ENCODE results near the gene TMEM247.

The TMEM247 gene

DNA sequence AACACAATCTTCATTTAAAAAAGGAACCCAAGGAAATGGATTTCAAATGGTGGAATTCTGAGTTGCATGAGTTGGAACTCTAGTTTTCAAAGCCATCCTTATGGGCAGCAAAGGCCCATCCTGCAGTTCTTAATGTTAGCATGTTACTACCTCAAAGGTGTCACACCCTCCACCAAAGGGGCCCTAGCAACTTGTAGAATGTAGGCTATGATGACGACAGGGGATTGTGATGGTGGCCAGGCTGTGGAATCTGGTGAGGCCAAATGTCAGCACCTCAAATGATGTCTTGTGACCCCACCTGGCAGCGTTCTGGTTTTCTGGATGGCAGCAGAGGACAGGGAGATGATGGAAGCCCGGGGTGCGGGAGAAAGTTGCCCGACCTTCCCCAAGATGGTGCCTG lies at the start of gene TMEM247:
TMEM247 (plus strand) TSS at position 301 of the 400 bp plus-strand sequence.
- no peak for DNase-seq (ENCODE audit: low spot score)

GRCh38 chr2:46430413-46430812 lies 49.0 kb upstream of the TMEM247 start:
- no peak for DNase-seq (ENCODE audit: low spot score)

GRCh38 chr2:46430992-46431391 lies 48.4 kb upstream of the TMEM247 start:
- no peak for DNase-seq (ENCODE audit: low spot score)

DNA sequence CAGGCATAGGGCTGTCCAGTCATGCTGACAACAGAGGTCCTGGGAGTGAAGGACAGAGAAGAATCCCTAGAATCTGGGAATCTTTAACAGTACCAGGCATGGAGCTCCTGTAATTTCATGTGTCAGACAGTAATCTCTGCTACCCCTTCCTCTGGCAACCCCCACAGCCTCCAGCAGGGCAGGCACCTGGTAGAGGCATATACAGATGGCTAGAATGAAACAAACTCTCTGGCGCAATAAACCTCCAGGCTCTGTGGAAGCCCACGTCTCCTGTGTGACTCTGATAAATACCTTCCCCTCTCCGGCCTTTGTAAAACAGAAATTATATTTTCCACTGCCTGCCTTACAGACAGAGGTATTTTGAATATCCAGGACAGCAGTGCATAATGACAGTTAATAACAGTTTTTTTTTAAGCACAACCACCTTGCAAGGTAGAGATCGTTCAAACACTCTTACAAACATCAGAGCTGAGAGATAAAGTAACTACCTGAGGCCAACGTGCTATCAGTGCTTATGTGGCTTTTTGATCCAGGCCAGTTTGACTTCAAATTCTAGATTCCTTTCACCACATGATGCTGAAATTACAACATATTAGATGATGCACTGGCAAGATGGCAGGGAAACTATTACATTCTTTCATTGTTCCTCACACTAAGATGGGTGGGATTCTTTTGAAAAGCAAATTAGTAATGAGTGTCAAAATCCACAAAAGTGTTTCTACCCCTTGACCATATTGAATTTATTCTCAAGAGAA lies 47.7 kb upstream of the TMEM247 start:
- no peak for DNase-seq (ENCODE audit: low spot score)

GRCh38 chr2:46434851-46435273 lies 44.5 kb upstream of the TMEM247 start:
- DNase-seq (ENCODE audit: low spot score): no peak

DNA sequence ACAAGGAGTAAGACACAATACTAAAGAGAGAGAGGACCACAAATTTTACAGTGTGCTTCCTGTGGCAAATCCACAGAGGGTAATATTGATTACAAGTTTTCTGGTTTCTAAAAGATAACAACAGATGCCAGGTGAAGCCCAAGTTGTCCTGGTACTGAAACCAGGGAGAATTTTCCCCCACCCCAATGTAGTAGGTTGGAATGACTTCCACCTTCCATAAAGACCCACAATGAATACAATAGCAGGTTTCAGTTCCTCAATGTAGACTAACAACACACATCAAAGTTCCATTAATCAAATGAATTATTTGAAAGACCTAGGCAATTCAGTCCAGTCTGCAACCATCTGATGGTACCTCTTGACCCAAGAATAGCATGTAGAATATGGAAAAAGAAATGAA lies 44.0 kb upstream of the TMEM247 start:
- DNase-seq (ENCODE audit: low spot score): no peak

DNA sequence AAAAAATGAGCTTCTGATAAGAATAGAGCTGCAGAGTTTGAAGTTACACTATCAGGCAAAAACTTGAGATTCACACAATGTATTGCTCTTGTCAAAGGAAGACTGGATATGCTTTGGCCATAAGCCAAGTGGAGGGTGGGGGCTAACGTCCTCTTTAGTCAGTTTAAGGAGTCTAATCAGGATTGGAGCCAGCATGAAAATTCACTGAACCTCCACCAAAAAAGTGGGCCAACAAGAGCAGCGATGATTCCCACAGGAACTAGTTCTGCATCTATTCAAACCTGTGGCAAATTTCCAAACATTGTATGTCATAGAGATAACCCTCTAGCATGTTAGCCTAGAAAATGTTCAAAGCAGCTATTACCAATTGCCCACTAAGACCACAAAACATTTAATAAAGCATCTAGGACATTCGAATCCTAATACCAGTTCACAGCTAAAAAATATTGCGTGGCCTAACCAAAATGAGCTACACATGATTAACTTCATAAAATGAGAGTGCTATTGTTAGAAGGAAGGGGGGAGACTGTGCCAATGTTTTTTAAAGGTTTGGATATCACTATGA lies 43.5 kb upstream of the TMEM247 start:
- no peak for DNase-seq (ENCODE audit: low spot score)

DNA sequence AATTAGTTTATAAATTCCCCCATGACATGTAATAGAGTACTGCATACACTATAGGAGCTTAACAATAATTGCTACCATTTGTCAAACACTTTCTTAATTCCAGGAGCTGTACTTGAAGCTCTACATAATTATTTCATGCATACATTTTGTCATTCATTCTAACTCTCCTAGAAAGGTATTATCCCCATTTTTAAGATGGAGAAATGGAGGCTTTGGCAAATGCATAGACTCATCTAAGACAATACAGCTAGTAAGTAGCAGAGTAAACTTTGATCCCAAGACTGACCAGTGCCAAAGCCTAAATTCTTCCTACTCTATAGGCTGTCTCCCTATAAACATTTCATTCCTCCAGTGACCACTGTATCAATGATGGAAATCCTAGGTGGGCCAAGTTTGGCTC lies 42.6 kb upstream of the TMEM247 start:
- no peak for DNase-seq (ENCODE audit: low spot score)

DNA sequence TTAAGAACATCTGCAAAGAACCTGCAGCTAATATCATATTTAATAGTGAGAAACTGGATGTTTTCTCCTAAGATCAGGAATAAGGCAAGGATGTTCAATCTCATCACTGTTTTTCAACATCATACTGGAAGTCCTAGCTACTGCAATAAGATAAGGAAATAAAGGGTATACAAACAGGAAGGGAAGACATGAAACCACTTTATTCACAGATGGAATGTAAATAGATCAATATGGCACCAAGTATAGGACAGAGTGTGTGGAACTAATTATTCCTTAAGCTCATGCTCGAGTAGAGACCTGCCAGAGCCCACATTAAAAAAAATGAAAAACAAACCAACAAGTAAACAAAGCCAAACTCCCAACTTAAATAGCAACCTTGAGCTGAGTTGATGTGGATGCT lies 41.3 kb upstream of the TMEM247 start:
- no peak for DNase-seq (ENCODE audit: low spot score)

DNA sequence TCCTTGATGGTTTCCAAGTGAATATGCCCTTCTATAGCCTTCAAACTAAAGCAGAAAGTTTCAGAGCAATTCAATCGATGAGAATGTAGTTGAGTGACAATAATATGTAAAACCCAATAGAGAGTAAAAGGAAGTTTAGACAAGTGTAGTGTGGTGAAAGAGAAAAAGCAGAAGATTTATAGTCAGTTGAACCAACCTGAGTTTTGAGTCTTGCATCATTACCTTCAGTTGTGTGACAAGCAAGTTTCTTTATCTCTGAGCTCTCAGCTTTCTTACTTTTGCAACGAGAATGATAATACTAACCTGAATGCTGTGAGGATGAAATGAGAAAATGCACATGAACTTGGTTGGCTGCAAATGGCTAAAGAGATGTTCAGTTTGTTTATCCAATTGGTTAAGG lies 40.6 kb upstream of the TMEM247 start:
- DNase-seq (ENCODE audit: low spot score): no peak

GRCh38 chr2:46439582-46439981 lies 39.8 kb upstream of the TMEM247 start:
- DNase-seq (ENCODE audit: low spot score): no peak

GRCh38 chr2:46441838-46442712 lies 37.3 kb upstream of the TMEM247 start:
- DNase-seq (ENCODE audit: low spot score): no peak

DNA sequence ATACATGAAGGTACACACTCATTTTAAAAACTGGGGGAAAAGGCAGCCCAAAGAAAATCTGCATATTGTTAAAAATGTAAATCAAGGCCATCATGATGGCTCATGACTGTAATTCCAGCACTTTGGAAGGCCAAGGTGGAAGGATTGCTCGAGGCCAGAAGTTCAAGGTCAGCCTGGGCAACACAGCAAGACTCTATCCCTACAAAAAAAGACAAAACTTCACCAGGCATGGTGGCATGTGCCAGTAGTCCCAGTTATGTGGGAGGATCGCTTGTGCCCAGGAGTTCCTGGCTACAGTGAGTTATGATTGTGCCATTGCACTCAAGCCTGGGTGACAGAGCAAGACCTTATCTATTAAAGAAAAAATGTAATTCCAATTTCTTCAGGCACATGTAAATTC lies 34.6 kb upstream of the TMEM247 start:
- DNase-seq (ENCODE audit: low spot score): no peak

DNA sequence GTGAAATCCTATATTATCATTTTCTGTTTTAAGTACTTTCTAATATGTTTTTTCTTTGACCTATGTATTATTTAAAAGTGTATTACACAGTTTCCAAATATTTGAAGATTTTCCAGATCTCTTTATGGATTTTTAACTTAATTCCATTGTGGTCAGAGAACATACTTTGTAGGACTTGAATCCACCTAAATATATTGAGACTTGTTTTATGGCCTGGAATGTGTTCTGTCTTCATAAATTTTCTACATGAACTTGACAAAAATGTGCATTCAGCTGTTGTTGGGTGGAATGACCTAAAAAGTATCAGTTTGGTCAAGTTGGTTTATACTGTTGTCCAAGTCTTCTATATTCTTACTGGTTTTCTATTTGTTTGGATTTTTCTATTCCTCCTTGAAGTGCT lies 33.8 kb upstream of the TMEM247 start:
- DNase-seq (ENCODE audit: low spot score): no peak

DNA sequence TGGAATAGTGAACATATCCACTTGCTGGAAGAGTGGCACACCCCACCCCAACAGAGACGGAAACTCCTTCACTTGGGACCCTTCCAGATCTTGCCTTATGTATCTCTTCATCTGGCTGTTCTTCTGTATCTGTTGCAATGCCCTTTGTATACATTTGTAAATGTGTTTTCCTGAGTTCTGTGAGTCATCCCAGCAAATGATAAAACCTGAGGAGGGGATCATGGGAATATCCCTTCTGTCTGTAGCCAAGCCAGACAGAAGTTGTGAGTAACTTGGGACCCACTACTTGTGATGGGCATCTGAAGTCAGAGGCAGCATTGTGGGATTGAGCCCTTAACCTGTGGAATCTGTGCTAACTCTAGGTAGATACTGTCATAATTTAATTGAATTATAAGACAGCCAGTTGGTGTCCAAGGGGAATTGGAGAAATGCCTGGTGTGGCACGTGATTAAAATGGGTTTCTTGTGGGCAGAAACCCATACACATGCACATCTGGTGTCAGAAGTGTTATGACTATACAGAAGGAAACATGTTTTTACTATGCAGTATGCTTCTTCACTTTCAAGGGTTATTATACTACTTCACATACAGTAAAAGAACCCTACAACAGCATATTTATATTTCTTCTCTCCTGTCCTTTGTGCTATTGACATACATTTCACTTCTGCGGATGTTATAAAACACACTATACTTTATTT lies 32.3 kb upstream of the TMEM247 start:
- DNase-seq (ENCODE audit: low spot score): no peak

GRCh38 chr2:46447649-46448048 lies 31.7 kb upstream of the TMEM247 start:
- DNase-seq (ENCODE audit: low spot score): no peak

- DNase-seq (ENCODE audit: low spot score): no peak
Measured at GRCh38 chr2:46448111-46448510, 31.3 kb upstream of the TMEM247 start.

DNA sequence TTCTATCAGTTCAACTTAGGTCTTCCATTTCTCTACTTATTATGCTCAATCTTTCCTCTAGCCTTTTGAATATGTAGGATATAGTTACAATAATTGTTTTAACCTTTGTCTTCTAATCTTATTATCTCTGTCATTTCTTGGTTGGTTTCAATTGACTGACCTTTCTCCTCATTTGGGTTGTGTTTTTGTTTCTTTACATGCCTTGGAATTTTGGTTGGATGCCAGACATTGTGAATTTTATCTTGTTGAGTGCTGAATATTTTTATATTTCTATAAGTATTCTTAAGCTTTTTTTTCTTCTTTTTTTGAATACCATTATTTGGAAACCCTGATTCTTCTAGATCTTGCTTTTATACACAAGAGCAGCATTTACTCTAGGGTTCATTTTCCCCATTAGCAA lies 30.7 kb upstream of the TMEM247 start:
- no peak for DNase-seq (ENCODE audit: low spot score)

- DNase-seq (ENCODE audit: low spot score): no peak
Measured at GRCh38 chr2:46449700-46450099, 29.7 kb upstream of the TMEM247 start.

DNA sequence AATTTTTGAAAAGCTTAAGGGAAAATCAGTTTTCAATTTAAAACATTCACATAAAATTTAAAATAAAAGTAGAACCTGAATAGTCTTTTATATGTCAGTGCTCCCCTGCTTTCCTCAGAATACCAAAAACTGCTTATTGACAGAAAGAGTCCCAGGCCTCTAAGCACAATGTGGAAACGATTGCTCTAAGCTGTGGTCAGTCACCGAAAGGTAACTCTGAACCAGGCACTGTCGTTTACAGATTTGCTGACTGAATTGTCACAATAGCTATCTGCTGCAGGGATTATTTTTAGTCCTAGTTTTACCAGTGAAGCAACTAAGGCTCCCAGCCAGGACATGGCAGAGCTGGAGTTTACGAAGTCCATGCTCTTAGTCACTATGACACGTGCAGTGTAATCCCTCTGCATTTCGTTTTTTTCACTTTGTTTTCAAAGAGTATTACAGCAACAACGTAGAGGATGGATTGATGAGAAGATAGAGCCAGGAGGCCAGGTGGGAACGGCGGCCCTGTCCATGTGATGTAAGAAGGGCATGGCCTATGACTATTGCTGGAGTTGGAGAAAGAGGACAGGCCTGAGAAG lies 28.1 kb upstream of the TMEM247 start:
- DNase-seq (ENCODE audit: low spot score): no peak

GRCh38 chr2:46456789-46457188 lies 22.6 kb upstream of the TMEM247 start:
- no peak for DNase-seq (ENCODE audit: low spot score)

All from LoVo (cell line).